ENCODE results near the gene SPR. TPM values are rescaled to one million over a fixed set of nuclear protein-coding genes. Genes with fewer than 3 reads are reported as not detected.

The SPR gene
- total and polyA plus RNA-seq, 2 donors from 2014 or later = 29.9 to 102 TPM

DNA sequence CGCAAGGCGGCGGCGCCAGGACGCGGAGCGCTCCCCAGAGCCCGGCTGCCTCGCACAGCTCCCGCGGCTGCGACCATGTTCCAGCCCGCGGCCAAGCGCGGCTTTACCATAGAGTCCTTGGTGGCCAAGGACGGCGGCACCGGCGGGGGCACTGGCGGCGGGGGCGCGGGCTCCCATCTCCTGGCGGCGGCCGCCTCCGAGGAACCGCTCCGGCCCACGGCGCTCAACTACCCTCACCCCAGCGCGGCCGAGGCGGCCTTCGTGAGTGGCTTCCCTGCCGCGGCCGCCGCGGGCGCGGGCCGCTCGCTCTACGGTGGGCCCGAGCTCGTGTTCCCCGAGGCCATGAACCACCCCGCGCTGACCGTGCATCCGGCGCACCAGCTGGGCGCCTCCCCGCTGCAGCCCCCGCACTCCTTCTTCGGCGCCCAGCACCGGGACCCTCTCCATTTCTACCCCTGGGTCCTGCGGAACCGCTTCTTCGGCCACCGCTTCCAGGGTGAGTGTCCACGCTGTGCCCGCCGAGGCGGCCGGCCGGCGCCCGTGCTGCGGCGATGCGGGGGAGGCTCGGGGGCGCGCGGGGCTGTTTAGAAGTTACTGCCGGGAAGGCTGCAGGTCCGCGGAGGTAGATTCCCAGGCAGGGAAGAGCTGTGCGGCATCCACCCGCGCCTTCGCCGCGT, 30.8 kb downstream of the SPR start:
- Histone ChIP-seq H3K9me3 (ENCODE audit: control insufficient read depth in 2 of 3, insufficient read depth in 1 of 3, low read length in 3 of 3) (no peaks in the 10 kb centered on the region), H3K27me3 (ENCODE audit: control insufficient read depth, insufficient read depth, low read length) (peaks cover 67% of the 10 kb centered on the region), H3K27ac (ENCODE audit: low read depth in 2 of 2, low read length in 2 of 2) (peak overlapping the region; percentile 75 to 89), H3K36me3 (ENCODE audit: control insufficient read depth in 2 of 3, insufficient read depth in 3 of 3, low read length in 3 of 3) (peaks cover 0 to 19% (median 0%) of the 10 kb centered on the region in 3 donors), H3K9ac (ENCODE audit: low read length in 3 of 3) (peak overlapping the region in 2 of 3 donors; percentile 20 to 65), H3K4me3 (ENCODE audit: low read length in 3 of 3) (peak overlapping the region; percentile 44 to 71 (median 66)), H3K4me1 (ENCODE audit: control insufficient read depth in 2 of 3, insufficient read depth in 2 of 3, low read depth in 1 of 3, low read length in 3 of 3) (peaks cover 0 to 15% (median 14%) of the 10 kb centered on the region in 3 donors)
- no peak for FAIRE-seq
- TF ChIP-seq, protein P1, sequence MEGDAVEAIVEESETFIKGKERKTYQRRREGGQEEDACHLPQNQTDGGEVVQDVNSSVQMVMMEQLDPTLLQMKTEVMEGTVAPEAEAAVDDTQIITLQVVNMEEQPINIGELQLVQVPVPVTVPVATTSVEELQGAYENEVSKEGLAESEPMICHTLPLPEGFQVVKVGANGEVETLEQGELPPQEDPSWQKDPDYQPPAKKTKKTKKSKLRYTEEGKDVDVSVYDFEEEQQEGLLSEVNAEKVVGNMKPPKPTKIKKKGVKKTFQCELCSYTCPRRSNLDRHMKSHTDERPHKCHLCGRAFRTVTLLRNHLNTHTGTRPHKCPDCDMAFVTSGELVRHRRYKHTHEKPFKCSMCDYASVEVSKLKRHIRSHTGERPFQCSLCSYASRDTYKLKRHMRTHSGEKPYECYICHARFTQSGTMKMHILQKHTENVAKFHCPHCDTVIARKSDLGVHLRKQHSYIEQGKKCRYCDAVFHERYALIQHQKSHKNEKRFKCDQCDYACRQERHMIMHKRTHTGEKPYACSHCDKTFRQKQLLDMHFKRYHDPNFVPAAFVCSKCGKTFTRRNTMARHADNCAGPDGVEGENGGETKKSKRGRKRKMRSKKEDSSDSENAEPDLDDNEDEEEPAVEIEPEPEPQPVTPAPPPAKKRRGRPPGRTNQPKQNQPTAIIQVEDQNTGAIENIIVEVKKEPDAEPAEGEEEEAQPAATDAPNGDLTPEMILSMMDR (IDR thresholded peaks at IDR 0.05; ENCODE audit: borderline replicate concordance, extremely low read depth, insufficient read depth) = no peak
- intact Hi-C loops (cut with DNase I) = no loop called here
- DNase-seq = peak in 3 of 5 donors; percentile 35 to 63 (median 47)

DNA sequence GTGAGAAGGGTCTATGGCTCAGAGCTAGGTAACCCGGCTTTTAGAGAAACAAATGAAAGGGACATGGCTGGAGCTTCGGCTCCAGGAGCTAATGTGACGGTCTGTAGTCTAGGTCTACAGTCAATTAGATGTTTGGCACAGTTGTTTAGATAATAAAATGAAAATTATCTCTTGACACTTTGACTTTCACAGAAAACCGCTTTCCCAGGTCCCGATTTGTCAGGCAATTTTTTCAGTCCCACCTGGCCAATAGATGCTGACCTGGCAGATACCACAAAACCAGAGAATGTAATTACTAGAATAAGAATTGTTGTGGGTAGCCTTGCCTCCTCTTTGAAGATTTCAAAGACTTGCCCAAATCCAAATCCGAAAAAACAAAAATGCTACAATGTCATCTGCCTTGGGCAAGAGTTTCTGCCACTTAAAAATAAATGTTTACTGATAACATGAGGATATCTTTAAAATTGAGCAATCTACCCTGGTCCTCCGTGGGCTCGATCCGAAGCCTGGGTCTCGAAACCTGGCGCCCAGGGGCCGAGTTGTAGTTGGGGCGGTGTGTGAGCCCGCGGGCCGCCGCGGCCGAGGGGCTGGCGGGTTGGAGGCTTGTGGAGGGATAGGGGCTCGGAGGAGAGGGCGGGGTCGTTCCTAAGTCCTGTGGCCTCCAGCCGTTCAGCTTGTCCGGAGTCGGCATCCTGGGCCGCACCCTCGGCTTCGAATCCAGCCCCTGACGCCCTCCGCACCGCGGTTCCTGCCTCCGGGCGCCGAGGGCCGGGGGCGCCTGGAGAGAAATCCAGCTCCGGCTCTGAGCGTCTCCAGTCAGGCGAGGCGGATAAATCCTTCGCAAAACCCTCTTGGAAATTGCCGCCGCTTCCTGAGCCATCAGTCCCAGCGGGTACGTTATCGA, 32.5 kb downstream of the SPR start:
- DNase-seq = peak in 4 of 5 donors; percentile 8 to 71 (median 49)
- Histone ChIP-seq H3K27me3 (ENCODE audit: control insufficient read depth, insufficient read depth, low read length) (peaks cover 62% of the 10 kb centered on the region), H3K36me3 (ENCODE audit: control insufficient read depth in 2 of 3, insufficient read depth in 3 of 3, low read length in 3 of 3) (peaks cover 0 to 19% (median 0%) of the 10 kb centered on the region in 3 donors), H3K9me3 (ENCODE audit: control insufficient read depth in 2 of 3, insufficient read depth in 1 of 3, low read length in 3 of 3) (no peaks in the 10 kb centered on the region), H3K4me3 (ENCODE audit: low read length in 3 of 3) (peak overlapping the region; percentile 6 to 71 (median 66)), H3K4me1 (ENCODE audit: control insufficient read depth in 2 of 3, insufficient read depth in 2 of 3, low read depth in 1 of 3, low read length in 3 of 3) (peaks cover 0 to 13% (median 8%) of the 10 kb centered on the region in 3 donors), H3K27ac (ENCODE audit: low read depth in 2 of 2, low read length in 2 of 2) (peak overlapping the region; percentile 75 to 89), H3K9ac (ENCODE audit: low read length in 3 of 3) (peak overlapping the region in 2 of 3 donors; percentile 59 to 65)
- TF ChIP-seq, protein P1 (IDR thresholded peaks at IDR 0.05; ENCODE audit: borderline replicate concordance, extremely low read depth, insufficient read depth) = no peak
- FAIRE-seq = no peak
- intact Hi-C loops (cut with DNase I) = no loop called here

DNA sequence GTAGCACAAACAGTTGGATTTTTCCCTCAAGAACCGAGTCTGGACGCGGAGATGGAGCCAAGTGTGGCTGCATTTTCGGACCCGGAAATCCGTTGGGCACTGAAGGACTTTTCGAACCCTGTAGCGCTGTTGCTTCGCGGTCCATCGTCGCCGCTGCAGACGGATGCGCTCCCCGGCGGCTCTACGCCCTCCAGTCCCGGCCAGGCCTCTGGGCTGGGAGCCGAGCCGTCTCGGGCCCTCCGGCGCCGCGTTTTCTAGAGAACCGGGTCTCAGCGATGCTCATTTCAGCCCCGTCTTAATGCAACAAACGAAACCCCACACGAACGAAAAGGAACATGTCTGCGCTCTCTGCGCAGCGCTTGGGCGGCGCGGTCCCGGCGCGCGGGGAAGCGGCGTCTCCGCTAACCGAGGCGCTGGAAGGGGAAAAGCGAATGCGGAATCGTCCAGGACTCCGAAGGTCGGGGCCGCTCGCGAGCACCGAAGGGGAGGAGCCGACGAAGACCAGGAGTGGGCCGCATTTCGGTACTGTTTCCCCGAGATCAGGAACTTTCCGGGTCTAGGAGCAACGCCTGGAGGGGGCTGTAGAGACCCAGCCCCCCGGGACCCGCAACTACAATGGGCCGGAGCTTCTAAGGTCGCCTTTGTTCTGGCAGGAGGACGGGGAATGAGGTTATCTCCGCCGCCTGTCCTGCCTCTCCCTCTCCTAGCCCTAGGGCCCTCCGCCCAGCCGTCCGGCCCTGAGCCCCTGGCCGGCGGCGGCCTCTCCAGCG, 33.3 kb downstream of the SPR start:
- TF ChIP-seq, protein P1 (IDR thresholded peaks at IDR 0.05; ENCODE audit: borderline replicate concordance, extremely low read depth, insufficient read depth) = no peak
- H3K27ac ChIP-seq (ENCODE audit: low read depth in 2 of 2, low read length in 2 of 2) = peak overlapping the region; percentile 75 to 89
- peaks cover 0 to 19% (median 0%) of the 10 kb centered on the region in 3 donors for H3K36me3 ChIP-seq (ENCODE audit: control insufficient read depth in 2 of 3, insufficient read depth in 3 of 3, low read length in 3 of 3)
- peaks cover 0 to 6% (median 2%) of the 10 kb centered on the region in 3 donors for H3K4me1 ChIP-seq (ENCODE audit: control insufficient read depth in 2 of 3, insufficient read depth in 2 of 3, low read depth in 1 of 3, low read length in 3 of 3)
- DNase-seq = peak in 4 of 5 donors; percentile 44 to 74 (median 68)
- H3K4me3 ChIP-seq (ENCODE audit: low read length in 3 of 3) = peak overlapping the region; percentile 6 to 71 (median 66)
- intact Hi-C loops (cut with DNase I) = no loop called here
- H3K27me3 ChIP-seq (ENCODE audit: control insufficient read depth, insufficient read depth, low read length) = peaks cover 63% of the 10 kb centered on the region
- H3K9me3 ChIP-seq (ENCODE audit: control insufficient read depth in 2 of 3, insufficient read depth in 1 of 3, low read length in 3 of 3) = no peaks in the 10 kb centered on the region
- no peak for FAIRE-seq
- peak overlapping the region in 2 of 3 donors; percentile 59 to 65 for H3K9ac ChIP-seq (ENCODE audit: low read length in 3 of 3)
